Progenitor cell of endocrine pancreas (in vitro differentiated cells): Measurements from ENCODE around the gene GJB6. TPM values are rescaled to one million over a fixed set of nuclear protein-coding genes. Genes with fewer than 3 reads are reported as not detected.

ENCODE experiments used
- DNase-seq: peaks from one replicate; pipeline ENCODE4 v3.0.0; 2021; ENCODE audit warnings: low spot score; ENCODE audit not compliant: unreplicated experiment
- H3K27ac Mint-ChIP-seq: 2 replicates; pipeline ENCODE4 v1.8.0; 2021; ENCODE audit warnings: mild to moderate bottlenecking, moderate library complexity, mixed read lengths
- H3K27me3 Mint-ChIP-seq: 2 replicates; pipeline ENCODE4 v1.8.0; 2021; ENCODE audit warnings: mixed read lengths
- H3K36me3 Mint-ChIP-seq: 2 replicates; pipeline ENCODE4 v1.8.0; 2022; ENCODE audit warnings: mixed read lengths; ENCODE audit not compliant: insufficient read depth
- H3K4me1 Mint-ChIP-seq: 2 replicates; pipeline ENCODE4 v1.8.0; 2021; ENCODE audit warnings: low read depth, mixed read lengths
- H3K4me3 Mint-ChIP-seq: 2 replicates; pipeline ENCODE4 v1.8.0; 2021; ENCODE audit warnings: low read depth, mild to moderate bottlenecking, moderate library complexity, mixed read lengths
- H3K9me3 Mint-ChIP-seq: 2 replicates; pipeline ENCODE4 v1.8.0; 2021; ENCODE audit warnings: low read depth, mixed read lengths
- total RNA-seq: library from RNA; stranded (reverse); gene quantifications from 2 replicates; pipeline ENCODE4 v1.2.1, GENCODE V29; 2021
- TF ChIP-seq, protein P1 (sequence below): fragments of 200-600 bp; sonication (generic); IDR thresholded peaks from one replicate; pipeline ENCODE4 v1.5.0; 2021; ENCODE audit warnings: antibody characterized with exemption, mild to moderate bottlenecking; ENCODE audit not compliant: unreplicated experiment

Gene GJB6
- total RNA-seq, 1 donor from 2014 or later: 1.5 TPM

DNA sequence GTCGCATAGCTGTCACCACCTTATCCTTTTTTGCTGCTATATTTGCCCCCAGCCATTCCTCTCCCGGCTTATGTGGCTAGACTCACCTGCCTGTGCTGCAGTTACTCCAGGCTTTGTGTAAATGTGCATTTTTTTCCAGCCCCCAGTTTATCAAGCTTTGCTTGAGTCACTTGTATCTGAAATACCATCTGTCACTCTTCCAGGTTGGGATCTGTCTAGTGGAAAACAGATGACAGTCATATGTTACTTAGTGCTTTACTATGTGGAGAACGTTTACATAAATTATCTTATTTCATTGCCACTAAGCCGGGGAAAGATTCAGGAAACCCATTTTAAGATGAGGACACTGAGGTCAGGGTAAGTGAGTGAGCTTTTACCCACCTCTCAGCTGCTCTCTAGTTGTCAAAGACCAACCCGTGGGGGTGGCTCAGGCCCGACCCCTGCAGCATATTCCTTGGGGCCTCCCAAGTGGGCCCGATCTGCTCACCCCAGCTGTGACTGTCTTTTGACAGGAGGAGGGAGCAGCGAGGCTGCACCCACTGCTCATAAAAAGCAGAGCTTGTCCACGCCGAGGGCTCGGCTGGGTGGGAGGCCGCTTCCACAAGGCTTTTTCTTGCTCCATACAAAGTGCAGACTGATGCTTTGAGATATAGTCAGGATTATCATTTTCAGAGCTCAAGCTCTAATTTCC lies 46.6 kb downstream of the GJB6 start:
- peaks cover 2% of the 10 kb centered on the region for H3K4me1 Mint-ChIP-seq

DNA sequence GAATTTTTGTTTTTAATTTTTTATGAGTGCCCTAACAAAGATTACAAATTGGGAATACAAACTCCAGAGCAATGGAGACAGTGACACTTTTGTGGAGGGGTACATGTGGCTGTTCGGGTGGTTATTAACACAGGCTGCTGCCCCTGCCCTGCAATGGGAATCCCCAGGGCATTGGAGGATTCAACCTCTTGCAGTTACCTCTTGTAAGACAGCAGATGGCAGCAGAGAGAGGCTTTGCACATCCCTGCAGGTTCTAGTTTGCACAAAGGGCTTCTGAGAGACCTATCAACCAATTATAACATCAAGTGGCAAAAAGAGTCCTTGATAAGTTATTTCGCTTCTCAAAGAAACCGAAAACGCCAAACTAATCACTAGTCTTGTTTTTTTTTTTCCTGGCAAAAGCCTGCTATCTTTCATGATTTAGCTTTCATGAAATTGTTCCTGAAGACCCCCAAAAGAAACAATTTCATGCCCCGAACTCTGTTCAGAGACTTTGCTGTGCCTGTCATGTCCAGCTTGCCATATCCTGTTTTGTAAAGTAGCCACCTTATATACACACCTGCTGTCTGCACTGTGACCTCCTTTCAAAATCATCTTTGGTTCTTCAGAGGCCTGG lies 49.8 kb downstream of the GJB6 start:
- Mint-ChIP-seq H3K4me1 (peaks cover 2% of the 10 kb centered on the region), H3K4me3 (no peak overlapping the region), H3K9me3 (no peaks in the 10 kb centered on the region), H3K36me3 (no peaks in the 10 kb centered on the region), H3K27me3 (peaks cover 31% of the 10 kb centered on the region), H3K27ac (no peak overlapping the region)
- DNase-seq: no peak
- TF ChIP-seq, protein P1, sequence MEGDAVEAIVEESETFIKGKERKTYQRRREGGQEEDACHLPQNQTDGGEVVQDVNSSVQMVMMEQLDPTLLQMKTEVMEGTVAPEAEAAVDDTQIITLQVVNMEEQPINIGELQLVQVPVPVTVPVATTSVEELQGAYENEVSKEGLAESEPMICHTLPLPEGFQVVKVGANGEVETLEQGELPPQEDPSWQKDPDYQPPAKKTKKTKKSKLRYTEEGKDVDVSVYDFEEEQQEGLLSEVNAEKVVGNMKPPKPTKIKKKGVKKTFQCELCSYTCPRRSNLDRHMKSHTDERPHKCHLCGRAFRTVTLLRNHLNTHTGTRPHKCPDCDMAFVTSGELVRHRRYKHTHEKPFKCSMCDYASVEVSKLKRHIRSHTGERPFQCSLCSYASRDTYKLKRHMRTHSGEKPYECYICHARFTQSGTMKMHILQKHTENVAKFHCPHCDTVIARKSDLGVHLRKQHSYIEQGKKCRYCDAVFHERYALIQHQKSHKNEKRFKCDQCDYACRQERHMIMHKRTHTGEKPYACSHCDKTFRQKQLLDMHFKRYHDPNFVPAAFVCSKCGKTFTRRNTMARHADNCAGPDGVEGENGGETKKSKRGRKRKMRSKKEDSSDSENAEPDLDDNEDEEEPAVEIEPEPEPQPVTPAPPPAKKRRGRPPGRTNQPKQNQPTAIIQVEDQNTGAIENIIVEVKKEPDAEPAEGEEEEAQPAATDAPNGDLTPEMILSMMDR: peak; percentile 82

More for the DNA sequence above, 46.6 kb downstream of the GJB6 start:
- Mint-ChIP-seq H3K4me3 (no peak overlapping the region), H3K36me3 (no peaks in the 10 kb centered on the region), H3K27ac (no peak overlapping the region), H3K9me3 (no peaks in the 10 kb centered on the region), H3K27me3 (peaks cover 41% of the 10 kb centered on the region)
- no peak for DNase-seq
- TF ChIP-seq, protein P1: no peak

DNA sequence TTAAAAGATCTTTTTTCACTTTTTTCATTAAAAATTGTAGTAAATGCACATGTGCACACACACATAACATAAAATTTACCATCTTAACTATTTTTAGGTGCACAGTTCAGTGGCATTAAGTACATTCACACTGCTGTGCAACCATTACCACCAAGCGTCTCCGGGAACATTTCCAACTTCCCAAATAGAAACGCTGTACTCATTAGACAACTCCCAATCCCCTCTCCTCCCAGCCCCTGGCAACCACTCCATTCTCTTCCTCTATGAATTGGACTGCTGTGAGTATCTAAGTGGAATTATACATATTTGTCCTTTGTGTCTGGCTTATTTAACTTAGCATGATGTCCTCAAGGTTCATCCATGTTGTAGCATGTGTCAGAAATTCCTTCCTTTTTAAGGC lies 50.9 kb downstream of the GJB6 start:
- Mint-ChIP-seq H3K27ac (no peak overlapping the region), H3K9me3 (no peaks in the 10 kb centered on the region), H3K27me3 (peaks cover 30% of the 10 kb centered on the region), H3K4me3 (no peak overlapping the region), H3K36me3 (no peaks in the 10 kb centered on the region), H3K4me1 (peaks cover 2% of the 10 kb centered on the region)
- no peak for DNase-seq
- TF ChIP-seq, protein P1: no peak

DNA sequence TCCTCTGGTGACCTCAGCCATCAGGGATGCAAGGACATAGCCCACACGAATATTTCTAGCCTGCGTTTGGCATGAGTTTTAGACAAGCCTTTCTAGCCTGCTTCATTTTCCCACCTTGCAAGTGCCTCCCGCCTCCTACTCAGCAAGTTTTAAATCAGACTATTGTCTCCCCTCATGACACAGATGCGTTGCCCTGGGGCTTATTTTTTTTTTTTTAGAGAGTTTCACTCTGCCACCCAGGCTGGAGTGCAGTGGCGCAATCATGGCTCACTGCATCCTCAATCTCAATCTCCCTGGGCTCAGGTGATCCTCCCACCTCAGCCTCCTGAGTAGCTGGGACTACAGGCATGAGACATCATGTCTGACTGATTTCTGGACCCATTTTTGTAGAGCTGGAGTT lies 54.0 kb downstream of the GJB6 start:
- TF ChIP-seq, protein P1: no peak
- no peaks in the 10 kb centered on the region for H3K9me3 Mint-ChIP-seq
- H3K27me3 Mint-ChIP-seq: peaks cover 48% of the 10 kb centered on the region
- DNase-seq: no peak
- no peaks in the 10 kb centered on the region for H3K4me1 Mint-ChIP-seq
- no peak overlapping the region for H3K4me3 Mint-ChIP-seq
- peak overlapping the region; percentile 5 for H3K27ac Mint-ChIP-seq
- H3K36me3 Mint-ChIP-seq: no peaks in the 10 kb centered on the region

DNA sequence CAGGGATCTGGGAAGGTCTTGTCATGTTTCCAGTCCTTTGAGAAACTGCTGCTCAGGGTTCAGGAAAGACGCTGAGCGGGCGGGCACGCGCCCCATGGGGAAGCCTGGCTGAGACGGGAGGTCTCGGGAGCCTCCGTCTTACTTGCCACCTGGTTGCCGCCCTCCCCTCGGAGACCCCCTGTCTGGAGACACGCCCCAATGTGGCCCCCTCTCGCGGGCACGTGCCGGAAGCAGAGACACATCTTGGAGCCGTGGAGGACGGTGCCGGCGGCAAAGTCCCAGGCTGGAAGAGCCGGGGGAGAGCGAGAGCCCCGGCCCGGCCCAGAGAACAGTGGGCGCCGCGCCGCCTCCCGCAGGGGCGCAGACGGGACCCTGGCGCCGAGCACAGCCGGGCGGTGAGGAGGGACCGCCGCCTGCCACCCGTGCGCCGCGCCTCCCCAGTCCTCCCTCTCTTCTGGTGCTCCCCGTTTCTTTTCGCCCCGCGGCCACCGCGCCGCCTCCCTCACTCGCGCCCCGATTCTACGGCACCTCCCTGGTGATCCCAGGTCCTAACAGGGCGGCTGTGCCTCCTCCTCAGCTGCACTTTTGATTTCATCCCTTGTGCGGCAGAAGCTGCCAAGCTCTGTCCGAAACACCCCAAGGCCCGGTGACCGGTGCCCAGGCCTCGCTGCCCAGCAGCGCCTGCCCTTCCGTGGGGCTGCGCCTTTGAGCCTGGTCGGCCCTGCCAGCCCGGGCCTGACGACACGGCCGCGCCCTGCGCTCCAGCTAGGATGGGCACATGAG lies 54.9 kb downstream of the GJB6 start:
- TF ChIP-seq, protein P1: no peak
- H3K27ac Mint-ChIP-seq: no peak overlapping the region
- H3K9me3 Mint-ChIP-seq: no peaks in the 10 kb centered on the region
- no peaks in the 10 kb centered on the region for H3K4me1 Mint-ChIP-seq
- H3K4me3 Mint-ChIP-seq: no peak overlapping the region
- no peak for DNase-seq
- no peaks in the 10 kb centered on the region for H3K36me3 Mint-ChIP-seq
- peaks cover 46% of the 10 kb centered on the region for H3K27me3 Mint-ChIP-seq
